M059J (cell line): ENCODE measurements around the gene ST6GALNAC3. TPM values are rescaled to one million over a fixed set of nuclear protein-coding genes. Genes with fewer than 3 reads are reported as not detected.

ENCODE experiments used
- DNase-seq: peaks from one replicate; pipeline ENCODE4 v3.0.0-alpha.2; 2012; ENCODE audit warnings: low read depth
- total RNA-seq: library from RNA; depleted of rRNA; stranded (reverse); fragments of >200 nt; shearing (Covaris generic); gene quantifications from 2 replicates; pipeline ENCODE4 v1.2.3, GENCODE V29; 2014

Gene ST6GALNAC3
- total RNA-seq, 1 experiment from 2014 or later, result 0.05 TPM

DNA sequence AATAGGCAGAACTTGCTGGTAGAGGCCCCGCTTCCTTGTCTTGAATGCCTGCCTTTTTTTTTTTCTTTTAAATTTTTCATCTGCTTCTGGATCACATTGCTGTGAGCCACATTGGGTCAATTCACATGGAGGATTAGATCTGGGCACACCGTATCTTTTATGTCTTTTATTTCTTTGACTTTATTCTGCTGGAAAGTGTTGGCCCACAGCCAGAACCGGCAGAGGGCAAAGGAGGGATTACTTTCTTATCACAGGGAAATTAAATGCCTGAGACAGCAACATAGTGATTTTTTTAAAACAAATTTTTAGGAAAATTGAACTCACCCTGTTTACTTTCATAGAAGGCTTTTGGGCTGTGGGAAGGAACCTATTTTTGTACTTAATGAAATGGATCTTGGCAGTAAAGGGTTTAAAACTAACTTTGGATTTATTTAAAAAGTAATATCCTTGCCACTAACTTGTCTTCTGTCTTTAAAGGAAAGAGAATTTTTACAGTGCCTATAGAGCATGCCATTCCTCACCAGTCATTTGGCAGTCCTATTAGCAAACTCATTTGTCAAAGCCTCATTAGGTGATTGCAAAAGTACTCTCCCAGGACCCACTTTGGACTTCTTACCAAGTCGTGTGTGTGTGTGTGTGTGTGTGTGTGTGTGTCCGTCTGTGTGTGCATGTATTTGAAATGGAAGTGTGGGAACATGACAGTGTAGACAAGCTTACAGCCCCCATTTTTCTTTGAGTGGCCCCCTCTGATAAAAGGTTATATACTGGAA is 68.4 kb downstream of the ST6GALNAC3 start:
- DNase-seq, result no peak

DNA sequence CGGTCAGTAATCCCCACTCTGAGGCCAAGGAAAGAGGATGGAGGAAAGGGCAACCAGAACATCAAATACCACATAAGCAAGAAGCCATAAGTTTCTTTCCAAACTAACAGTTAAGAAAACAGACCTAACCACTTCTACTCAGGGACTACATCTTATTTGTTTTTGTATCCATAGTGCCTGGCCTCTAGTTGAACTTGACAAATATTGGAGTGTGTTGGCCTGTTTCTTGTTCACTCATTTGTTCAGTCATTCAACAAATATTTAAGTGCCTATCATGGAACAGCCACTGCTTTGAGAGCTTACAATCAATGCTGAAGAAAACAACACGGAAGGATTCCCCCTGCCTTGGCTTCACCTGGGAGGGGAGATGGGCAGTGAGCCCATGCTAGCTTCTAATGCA is 69.7 kb downstream of the ST6GALNAC3 start:
- no peak for DNase-seq

DNA sequence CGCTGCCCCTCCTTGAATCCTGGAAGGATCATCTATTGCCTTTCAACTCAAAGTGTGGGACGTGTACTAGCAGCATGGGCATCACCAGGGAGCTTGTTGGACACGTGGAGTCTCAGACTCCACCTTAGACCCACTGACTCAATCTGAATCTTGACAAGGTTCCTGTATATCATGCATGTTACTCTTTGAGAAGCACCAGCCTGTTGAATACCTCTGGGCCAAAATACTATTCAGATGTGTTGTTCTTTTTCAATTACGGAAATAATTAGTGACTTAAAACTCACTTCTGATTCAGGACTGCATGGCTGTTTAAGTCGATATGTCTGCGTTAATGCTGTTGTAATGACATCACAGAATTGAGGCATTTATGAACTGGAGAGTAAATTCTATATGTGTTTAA is 70.8 kb downstream of the ST6GALNAC3 start:
- no peak for DNase-seq

DNA sequence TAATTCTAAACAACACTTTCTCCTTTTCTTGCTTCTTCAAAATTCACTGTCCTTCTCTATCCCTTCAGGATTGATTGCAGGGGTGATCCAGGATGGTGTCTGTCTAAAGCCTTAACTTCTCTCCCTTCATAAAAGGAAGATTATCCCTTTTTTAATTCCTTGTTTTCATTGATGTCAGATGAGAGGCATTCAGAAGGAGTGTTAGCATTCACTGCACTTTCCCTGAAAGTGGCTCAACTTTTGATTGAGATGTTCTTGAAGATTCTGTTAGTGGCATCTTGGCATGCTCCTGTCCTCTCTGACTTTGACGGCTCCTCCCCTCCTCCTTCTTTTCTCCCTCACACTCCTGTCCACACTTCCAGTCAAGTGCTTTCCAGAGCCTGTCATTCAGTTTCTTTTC is 71.6 kb downstream of the ST6GALNAC3 start:
- no peak for DNase-seq

- no peak for DNase-seq
Measured at GRCh38 chr1:76147917-76148316, 73.4 kb downstream of the ST6GALNAC3 start.

GRCh38 chr1:76148460-76148859 is 73.9 kb downstream of the ST6GALNAC3 start:
- no peak for DNase-seq

DNA sequence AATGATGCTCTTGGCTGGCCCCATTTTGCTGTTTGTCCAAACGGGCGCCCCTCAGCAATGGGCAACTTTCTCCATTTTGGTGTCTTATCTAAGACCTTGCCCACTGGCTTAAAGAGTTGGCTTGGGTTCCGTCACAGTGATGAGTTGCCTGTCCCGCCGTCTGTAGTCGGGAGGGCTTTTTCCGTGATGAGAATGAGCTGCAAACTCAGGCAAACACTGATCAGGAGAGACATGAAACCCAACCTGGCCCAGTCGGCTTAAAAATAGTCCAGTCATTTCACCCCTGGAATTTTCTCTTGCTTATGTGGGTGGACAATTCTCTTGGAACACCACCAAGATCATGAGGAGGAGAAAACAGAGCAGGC is 79.3 kb downstream of the ST6GALNAC3 start:
- DNase-seq, result no peak

DNA sequence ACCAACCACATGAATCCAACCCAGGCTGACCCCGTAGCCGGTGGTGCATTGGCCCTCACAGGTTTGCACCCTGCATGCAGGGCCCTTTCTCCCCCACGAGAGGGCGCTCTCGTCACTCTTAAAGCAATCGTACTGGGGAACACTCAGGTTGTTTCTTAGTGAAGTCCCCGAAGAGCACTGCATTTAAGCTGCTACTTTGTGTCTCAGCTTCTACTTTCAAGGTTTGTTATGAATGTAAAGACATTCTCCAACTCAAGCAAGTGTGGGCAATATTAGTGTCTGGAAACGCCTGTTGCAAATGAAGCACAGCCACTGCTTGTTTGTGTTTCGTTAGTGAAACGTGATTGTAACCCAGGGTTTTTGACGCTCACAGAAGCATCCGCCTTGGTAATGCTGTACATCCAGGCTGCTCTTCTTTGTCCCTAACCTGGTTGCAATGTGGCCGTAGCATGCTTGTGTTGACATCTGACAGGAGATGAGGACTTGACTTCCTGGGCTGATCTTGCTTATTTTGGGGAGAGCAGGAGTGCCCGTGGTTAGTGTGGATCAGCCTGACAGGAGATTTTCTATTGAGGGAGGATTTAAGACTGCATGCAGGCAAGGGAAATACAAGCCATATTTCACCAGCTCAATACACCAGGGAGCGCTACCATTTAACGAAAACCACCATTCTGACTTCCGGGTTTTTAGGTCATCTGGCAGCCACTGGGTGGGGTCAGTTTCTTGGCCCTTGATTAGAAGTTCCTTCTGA is 79.8 kb downstream of the ST6GALNAC3 start:
- peak; percentile 71 for DNase-seq

DNA sequence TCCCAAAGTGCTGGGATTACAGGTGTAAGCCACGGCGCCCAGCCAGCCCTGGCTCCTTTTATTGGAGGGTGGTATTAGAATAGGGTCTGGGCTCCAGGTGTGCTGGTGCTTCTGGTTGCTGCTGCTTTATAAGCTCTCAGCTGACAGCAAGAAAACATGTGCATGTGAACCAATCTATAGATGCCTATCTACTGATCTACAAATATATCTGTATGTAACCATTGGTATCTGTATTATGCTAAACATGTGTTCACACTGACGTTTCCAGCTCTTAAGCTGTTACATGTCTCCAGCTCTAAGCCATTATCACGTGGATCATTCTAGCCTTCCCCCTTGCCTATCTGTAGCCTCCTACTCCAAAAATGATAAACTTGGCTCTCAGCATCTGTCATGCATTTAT is 82.4 kb downstream of the ST6GALNAC3 start:
- no peak for DNase-seq

DNA sequence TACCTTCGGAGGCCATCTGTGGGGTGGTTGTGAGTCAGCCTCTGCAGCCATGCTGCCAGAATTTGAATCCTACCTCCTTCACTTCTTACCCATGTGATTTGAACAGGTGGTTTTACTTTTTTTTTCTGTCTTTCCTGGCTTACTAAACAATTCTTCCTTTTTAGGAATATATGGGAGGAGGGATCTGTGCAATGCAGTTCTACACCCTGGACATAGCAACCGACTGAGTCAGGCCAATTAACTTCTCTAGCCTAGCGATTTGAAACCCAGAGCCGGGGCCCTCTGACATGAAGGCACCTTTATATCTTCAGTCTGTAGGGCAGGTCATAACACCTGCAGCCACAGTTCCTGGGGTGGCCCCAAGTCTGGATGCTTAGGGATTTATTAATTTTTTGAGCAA is 83.6 kb downstream of the ST6GALNAC3 start:
- peak; percentile 45 for DNase-seq

GRCh38 chr1:76160225-76160624 is 85.7 kb downstream of the ST6GALNAC3 start:
- DNase-seq, result no peak

GRCh38 chr1:76161451-76161850 is 86.9 kb downstream of the ST6GALNAC3 start:
- DNase-seq, result no peak

DNA sequence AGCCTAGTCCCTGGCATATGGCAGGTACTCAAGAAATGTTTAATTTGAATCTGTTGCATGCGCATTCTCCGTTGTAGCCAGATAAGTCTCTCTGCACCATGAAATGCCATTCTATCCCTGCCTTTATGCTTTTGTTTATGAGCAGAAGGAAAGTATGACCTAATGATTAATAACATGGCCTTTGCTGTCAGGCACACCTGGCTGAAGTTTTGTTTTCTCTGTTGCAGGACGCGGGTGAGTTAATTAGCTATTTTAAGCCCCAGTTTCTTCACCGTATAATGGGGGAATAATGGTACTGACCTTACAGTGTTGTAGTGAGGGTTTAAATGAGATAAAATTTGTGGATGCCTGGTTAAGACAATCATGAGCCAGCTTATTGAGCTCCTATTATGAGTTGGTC is 87.7 kb downstream of the ST6GALNAC3 start:
- DNase-seq, result no peak

- no peak for DNase-seq
Measured at GRCh38 chr1:76164165-76164564, 89.6 kb downstream of the ST6GALNAC3 start.

GRCh38 chr1:76170084-76170483 is 95.5 kb downstream of the ST6GALNAC3 start:
- no peak for DNase-seq

GRCh38 chr1:76170513-76170912 is 96.0 kb downstream of the ST6GALNAC3 start:
- DNase-seq, result no peak

GRCh38 chr1:76176000-76176399 is 101.5 kb downstream of the ST6GALNAC3 start:
- no peak for DNase-seq

DNA sequence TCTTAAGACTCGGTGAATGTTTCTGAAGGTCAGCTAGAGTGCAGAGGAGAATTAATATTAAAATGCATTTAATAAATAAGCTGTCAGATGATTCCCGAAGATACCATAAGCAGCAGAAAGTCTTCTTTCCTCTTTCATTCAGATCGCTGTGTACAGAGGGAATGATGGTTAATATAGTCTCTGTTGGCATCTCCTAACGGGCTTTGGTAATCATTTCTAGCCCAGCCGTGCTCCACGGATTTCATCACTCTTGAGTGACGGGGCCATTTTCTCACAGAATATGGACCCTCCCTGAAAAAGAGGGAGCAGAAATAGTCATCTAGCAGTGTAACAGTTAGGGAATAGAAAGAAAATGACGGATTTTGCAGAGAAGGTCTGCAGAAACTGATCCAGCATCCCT is 103.1 kb downstream of the ST6GALNAC3 start:
- DNase-seq, result no peak

DNA sequence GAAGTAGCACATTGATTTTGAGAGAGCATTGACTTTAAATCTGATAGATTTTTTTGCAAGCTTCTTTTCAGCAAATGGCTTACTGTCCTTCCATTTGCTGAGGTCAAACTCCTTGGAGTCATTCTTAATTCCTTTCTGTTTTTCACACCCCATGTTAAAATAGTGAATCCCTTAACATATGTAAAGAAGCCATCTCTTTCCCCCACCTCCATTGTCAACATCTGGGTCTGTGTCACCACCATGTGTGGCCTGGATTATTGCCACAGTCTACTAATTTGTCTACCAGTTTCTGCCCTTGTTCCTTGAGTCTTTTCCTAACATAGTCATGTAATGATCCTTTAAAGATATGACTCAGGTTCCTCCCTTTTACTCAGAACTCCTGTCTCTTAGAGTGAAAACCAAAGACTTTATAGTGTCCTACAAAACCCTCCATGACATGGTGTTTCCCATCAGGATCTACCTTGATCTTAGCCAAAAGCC is 104.7 kb downstream of the ST6GALNAC3 start:
- DNase-seq, result no peak

DNA sequence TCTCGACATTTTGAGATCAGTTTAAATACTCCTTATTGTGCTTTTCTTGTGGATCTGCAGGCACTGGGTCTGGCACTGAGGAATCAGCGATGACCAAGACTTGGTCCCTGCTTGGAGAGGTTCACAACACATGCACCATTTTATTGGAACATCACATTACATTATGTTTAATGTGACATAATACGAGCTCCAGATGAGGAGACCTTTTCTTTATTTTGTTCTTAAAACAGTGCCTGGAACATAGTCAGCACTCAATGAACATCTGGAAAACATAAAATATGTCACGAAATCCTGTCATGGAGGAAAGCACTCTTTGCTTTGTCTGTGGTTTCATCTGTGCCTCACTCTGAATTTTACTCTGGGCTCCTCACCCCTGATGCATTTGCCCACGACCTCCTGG is 110.7 kb downstream of the ST6GALNAC3 start:
- DNase-seq, result no peak

GRCh38 chr1:76186554-76187170 is 112.1 kb downstream of the ST6GALNAC3 start:
- DNase-seq, result no peak

- no peak for DNase-seq
Measured at GRCh38 chr1:76187436-76187835, 112.9 kb downstream of the ST6GALNAC3 start.

GRCh38 chr1:76189310-76189709 is 114.8 kb downstream of the ST6GALNAC3 start:
- no peak for DNase-seq
